SH-SY5Y (cell line): ENCODE data around the gene CTBP1.

Source experiments
- GATA2 ChIP-seq: IDR thresholded peaks from 2 replicates; pipeline ENCODE4 v1.6.1; 2011; ENCODE audit warnings: mild to moderate bottlenecking, low read depth, low read length
- GATA3 ChIP-seq: IDR thresholded peaks from 2 replicates; pipeline ENCODE4 v1.6.1; 2011; ENCODE audit warnings: low read depth, mild to moderate bottlenecking, low read length, moderate library complexity

The CTBP1 gene

GRCh38 chr4:1172971-1173757 lies 75.8 kb downstream of the CTBP1 start:
- no peak for TF ChIP-seq GATA3
- no peak for TF ChIP-seq GATA2

- TF ChIP-seq GATA3 (no peak), GATA2 (no peak)
Observed at GRCh38 chr4:1172228-1172851, 76.6 kb downstream of the CTBP1 start, which contains the start of gene SPON2. Gene SPON2, minus strand, starts transcription at chr4:1172583.

- TF ChIP-seq GATA3 (no peak), GATA2 (no peak)
Observed at GRCh38 chr4:1171311-1172227, 77.4 kb downstream of the CTBP1 start.

GRCh38 chr4:1170976-1171310 lies 78.0 kb downstream of the CTBP1 start:
- TF ChIP-seq GATA3: no peak
- TF ChIP-seq GATA2: no peak

GRCh38 chr4:1170156-1170975 lies 78.6 kb downstream of the CTBP1 start:
- TF ChIP-seq GATA2 (no peak), GATA3 (no peak)

DNA sequence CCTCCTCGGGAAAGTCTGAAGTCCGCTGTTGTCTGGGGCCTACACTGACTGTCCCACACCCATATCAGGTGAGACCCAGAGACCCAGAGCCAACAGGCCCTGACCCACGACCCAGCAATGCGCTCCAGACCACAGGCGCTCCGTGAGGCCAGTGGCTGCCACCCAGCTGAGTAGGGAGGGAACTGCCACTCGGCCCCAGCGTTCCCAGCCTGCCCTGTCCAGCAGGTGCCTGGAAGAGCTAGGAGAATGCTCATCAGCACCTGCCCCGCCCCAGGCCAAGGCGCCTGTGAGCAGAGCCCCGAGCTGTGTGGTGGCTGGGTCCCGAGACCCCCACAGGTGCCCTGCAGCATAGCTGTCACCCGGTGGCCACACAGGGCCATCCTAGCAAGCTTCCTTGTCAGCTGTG lies 79.2 kb downstream of the CTBP1 start:
- TF ChIP-seq GATA3 (no peak), GATA2 (no peak)

- TF ChIP-seq GATA3: no peak
- no peak for TF ChIP-seq GATA2
Observed at GRCh38 chr4:1169171-1169671, 79.7 kb downstream of the CTBP1 start.

DNA sequence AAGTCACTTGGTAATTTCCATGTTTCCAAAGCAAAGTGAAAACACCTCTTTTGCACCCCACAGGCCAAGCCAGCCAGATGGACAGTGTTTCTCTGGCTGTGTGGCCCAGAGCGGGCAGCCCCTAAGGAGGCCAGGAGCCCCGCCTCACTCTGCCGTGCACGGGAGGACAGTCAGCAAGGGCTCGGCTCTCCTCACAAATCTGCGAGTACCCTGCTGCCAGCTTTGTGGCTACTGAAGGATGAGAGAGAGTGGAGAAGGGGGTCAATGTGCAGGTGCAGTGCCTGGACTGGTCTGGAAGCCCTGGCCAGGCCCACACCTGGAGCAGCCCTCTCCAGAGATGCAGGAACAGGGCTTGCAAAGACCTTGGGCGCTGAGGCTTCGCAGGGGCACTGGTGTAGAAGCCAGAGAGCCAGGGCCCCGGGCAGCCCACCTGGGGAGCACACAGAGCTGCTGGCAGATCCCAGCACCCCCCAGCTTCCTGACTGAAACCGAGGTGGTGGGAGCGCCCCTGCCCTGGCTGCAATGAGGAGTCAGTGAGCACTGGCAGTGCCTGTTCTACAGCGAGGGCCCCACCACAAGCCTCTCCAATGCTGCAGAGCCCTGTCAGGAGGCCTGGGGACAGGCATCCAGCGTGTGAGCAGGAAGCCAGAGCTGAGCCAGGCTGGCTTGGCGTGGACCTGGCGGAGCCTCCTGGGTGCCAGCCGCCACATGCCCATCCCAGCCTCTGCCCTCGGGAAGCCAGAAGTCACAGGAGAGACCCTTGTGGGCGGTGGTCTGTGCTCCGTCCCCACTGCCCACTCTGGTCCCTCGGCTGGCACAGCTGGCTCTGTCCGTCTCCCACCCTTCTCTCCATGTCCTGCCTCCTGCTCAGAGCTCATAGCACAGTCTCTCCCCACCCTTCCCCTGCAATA lies 80.5 kb downstream of the CTBP1 start:
- TF ChIP-seq GATA2: no peak
- TF ChIP-seq GATA3: no peak

DNA sequence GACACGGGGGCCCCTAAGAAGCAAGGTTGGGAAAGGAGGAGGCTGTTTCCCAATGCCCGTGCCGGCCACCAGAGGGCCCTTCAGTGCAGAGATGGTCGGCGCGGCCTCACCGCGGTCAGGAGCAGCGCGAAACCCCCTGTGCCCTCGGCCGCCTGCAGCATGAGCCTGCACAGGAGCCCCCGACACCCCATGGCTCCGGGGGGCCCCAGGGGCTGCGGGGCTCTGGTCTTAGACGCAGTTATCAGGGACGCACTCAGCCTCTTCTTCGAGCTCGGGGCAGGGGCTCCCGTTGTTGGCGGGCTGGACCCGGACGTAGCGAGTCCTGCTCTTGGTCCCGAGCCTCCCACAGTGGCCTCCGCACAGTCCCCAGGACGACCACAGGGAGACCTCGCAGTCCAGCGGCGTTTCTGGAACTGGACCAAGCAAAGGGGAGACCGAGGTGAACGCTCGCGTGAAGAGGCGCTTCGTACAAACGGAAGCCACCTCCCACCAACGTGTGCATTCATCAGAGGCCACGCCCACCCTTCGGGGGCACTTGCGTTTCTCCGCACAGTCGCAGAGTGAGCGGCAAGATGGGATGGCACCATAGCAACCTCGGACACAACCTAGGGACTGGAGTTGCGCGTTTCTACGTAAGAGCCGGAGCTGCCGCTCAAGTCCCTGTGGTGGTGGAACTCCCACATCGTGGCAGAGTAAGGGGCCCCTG lies 81.5 kb downstream of the CTBP1 start:
- TF ChIP-seq GATA3: no peak
- TF ChIP-seq GATA2: no peak

DNA sequence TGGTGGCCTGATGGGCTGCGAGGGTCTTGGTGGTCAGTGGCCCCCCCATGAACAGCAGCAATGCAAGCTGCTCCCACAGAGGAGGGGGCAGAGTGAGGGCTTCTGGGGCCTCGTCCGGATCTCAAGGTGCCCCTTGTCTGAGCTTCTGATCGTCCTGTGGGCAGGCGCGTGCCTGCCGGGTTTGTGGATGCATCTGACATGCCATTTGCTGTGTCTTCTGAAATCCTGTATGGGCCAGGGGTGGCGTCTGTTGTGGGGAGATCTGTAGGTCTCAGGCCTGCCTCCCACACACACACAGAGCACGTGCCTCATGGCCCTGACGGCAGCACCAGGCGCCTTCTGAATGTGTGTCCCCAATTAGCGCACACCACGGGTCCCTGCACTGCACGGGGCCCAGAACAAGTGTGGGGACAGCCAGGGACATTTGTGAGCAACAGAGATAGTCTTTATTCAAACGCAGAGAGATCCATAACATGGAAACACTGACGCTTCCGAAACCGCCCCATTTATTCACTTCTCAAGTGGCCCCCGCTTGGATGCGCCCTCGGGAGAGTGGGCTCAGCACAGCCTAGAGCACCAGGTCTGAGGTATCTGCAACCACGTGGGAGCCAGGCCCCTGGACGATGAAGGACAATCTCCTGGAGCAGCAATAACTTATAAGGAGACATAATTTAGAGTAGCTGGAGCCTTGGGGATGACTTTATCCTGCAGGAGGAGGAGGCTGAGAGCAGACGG lies 82.3 kb downstream of the CTBP1 start:
- TF ChIP-seq GATA2: no peak
- TF ChIP-seq GATA3: no peak

- TF ChIP-seq GATA2: no peak
- no peak for TF ChIP-seq GATA3
Observed at GRCh38 chr4:1164956-1165545, 83.9 kb downstream of the CTBP1 start.

- no peak for TF ChIP-seq GATA2
- TF ChIP-seq GATA3: no peak
Observed at GRCh38 chr4:1164444-1164843, 84.5 kb downstream of the CTBP1 start.
